CD4-positive, alpha-beta T cell treated with Interferon alpha-2 for 1 hour (primary cell): ENCODE data around the gene RABAC1.
"Not testable (repeated sequence)": the region's sequence is repeated elsewhere in the genome, so short reads cannot be mapped to it uniquely, and the experiment has no call there.

Experiments
- DNase-seq, 2 donors: peaks; one replicate each; pipeline ENCODE4 v3.0.0-alpha.2; 2020 to 2022

Gene RABAC1, protein sequence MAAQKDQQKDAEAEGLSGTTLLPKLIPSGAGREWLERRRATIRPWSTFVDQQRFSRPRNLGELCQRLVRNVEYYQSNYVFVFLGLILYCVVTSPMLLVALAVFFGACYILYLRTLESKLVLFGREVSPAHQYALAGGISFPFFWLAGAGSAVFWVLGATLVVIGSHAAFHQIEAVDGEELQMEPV

GRCh38 chr19:41959056-41960053 is at the start of gene RABAC1:
TSS of gene RABAC1 (minus strand) at chr19:41959321. CDS start at chr19:41959292, 29 bp downstream.
- DNase-seq: peak; percentile 86 to 91

- DNase-seq: no peak
Measured at GRCh38 chr19:42006569-42006968, 47.4 kb upstream of the RABAC1 start.

GRCh38 chr19:42005504-42005903 is 46.4 kb upstream of the RABAC1 start:
- no peak for DNase-seq

GRCh38 chr19:42003506-42004294 is 44.6 kb upstream of the RABAC1 start:
- no peak for DNase-seq

DNA sequence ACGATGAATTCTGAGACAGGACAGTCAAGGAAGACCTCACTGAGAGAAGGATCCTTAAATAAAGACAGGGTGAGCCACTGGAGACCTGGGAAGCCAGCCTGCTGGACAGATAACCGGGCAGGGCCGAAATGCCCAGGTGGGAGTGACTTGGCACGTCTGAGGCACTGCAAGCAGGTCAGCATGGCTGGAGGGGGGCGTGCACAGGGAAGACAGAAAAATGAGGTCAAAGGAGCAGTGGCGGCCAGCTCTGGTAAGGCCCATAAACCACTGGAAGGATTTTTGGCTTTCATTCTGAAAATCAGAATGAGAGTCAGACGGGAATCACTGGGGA is 40.7 kb upstream of the RABAC1 start:
- no peak for DNase-seq

DNA sequence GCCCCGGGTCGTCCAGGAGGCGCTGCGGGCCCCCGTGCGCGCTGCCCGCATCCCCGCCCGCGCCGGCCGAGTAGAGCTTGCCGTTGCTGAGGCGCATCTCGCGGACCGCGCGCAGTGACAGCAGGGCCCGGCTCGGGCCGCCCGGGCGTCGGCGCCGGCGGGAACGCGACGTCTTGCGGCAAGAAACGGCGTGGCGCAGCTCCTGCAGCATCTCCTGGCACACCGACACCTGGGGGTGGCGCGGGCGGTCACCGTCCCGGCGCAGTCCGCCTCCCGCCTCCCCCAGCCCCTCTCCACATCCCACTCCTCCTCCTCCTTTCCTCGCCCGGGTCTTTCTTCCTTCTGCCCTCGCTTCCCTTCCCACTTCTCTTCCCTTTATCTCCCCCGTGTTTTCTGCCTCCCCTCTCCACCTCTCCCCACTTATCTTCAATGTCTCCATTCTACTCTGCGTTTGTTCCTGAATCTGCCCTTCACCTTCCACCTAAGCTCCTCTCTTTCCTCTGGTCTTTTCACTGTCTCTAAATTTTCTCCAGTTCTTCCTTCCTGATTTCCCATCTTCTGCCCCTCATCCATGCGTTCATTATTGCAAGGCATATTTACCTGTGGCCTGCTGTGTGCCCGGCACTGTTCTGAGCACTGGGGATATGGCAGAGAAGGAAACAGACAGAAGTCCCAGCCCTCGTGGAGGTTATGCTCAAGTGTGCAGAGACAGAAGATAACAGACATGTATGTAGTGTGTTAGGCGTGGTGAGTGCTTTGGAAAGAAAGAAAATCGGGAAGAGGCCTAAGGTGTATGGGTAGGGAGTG is 40.2 kb upstream of the RABAC1 start:
- no peak for DNase-seq

DNA sequence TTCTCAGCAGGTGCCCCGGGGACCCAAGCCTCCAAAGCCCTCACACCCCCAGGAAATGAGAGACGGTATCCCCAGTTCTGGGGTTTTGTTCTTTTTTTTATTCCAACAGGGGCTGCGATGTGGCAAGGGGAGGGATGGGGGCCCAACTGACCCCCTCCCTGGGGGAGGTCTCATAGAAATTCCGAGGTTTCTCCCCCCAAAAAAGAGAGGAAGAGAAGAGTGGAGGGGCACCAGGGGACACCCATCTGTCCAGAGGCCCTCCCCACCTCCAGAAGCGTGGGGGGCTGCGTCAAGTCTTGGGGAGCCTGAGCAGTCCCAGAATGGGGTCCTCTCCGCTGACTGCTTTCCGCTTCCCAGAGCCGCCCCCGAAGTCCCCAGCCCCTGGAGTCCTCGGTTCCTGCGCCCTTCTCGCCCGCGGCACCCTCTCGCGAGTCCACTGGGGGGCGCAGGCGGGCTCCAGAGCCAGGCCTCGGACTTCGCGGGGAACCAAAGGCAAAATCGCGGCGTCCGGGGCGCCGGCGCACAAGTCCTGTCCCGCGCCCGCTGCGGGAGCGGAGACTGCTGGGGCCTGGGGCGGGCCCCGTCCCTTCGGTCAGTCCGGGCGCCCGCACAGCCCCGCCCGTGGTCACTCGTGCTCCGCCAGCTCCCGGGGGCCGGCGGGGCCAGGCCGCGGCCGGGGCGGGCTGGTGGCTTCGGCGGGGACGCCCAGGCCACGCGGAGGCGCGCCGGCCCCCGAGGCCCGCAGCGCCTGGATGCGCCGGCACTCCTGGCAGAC is 39.3 kb upstream of the RABAC1 start:
- DNase-seq: peak in 1 of 2 donors; percentile 34

DNA sequence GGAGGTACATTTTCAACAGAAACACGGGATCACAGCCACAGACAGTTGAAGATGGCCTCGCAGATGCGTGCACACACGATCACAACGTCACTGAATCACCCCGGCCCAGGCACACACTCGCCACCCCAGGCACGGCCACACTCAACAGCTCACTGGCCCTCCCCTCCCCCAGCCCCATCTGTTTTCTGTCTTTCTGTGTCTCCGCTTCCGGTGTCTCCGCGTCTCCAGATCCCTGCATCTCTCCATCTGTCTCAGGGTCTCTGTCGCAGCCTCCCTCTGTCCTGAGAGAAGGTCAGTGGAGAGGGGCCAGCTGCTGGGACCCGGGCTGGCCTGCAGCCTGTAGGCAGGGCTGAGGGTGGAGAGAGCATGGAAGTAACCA is 38.7 kb upstream of the RABAC1 start:
- no peak for DNase-seq

GRCh38 chr19:41997121-41997850 is 38.2 kb upstream of the RABAC1 start:
- DNase-seq: peak in 1 of 2 donors; percentile 40

DNA sequence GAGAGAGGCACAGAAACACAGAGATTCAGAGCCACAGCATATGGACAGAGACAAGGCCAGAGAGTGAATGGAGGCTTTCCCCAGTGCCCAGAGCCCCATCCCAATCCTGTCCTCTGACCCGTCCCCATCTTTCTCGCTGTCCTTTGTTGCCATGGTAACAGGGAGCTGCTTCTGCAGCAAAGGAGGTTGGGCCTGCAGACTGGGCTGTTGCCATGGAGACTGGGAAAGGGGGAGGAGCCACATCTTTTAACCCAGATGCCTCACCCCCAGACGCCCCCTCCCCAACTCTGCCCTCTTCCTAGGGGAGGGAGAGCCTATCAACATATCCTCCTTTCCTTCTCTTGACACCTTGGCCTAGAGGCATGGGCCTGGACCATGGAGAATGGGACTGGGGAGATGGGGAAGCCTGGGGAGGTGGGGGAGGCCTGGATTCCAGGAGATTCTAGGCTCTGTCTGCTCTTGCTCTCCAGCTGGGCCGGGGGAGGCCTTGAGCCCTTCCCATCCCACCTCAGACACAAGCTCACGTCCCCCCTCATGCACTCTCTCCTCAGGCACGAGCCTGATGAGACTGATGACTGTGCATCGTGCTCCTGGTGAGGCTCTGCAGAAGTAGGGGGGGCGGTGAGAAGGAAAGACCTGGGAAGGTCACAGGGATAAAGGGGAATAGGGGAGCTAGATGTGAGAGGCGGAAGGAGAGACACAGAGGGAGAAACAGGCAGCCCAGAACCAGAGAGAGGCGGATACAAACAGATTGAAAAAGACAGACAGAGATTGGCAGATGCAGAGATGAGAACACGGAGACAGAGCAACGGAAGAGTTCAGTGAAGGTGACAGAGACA is 37.1 kb upstream of the RABAC1 start:
- DNase-seq: no peak

GRCh38 chr19:41994994-41995958 is 36.2 kb upstream of the RABAC1 start:
- no peak for DNase-seq

DNA sequence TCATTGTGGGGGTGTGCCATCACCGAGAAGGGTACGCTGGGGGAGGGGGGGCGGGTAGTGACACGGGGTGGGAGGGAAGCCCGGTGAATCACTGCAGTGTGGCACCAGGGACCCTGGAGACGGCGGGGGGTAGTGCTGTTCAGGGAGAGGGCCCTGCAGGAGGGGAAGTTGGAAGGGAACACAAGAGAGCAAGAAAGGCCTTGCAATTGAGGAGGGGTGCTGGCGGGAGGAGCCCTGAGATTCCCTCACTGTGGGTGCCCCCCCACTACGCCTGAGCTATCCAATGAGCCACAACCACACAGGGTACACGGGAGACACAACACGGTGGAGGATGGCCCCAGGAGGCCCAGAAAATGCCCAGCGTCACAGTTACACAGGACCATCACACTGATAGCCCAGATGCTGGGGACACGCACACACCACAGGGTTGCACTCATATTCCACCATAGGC is 35.4 kb upstream of the RABAC1 start:
- no peak for DNase-seq

DNA sequence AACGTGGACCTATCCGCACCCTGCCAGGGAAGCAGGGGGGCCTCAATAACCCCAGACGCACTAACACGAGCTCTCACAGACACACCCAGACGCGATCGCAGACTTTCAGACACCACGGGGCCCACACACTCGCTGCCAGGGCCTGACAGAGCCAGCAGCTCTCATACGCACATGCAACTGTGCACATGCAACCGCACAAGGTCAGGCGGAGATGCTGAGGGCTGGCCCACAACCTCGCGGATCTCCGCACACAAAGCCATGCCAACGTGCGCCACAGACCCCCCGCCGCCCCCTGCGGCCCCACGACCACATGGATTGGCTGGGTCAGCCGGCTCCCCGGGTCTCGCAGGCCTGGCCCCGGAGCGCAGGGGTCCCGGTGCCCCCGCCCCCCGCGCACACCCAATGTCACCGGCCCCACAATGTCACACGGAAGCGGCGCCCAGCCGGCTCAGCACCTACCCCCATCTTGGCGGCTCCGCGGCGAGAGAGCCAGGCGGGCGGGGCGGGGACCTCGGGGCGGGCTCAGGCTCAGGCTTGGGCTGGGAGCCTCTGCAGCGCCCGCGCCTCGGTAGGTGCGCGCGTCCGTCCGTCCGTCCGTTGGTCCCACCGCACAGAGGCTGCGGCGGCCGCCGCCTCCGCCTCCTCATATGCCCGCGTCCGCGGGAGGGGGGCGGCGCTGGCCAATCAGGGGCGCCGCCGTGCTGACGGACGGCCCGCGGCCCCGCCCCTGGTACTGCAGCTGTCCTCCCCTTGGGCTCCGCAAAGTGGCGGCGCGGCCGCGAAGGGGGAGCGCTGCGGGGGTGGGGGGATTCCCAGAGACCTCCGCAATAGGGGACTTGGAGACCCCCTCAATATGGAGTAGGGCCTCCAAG is 34.7 kb upstream of the RABAC1 start, which contains the start of gene ATP1A3:
TSS of gene ATP1A3 (minus strand) at position 619 of the 872 bp plus-strand sequence. CDS start at position 465, 154 bp downstream.
- peak; percentile 60 to 74 for DNase-seq

- not testable (repeated sequence) for DNase-seq
Measured at GRCh38 chr19:41991925-41992569, 32.9 kb upstream of the RABAC1 start.

DNA sequence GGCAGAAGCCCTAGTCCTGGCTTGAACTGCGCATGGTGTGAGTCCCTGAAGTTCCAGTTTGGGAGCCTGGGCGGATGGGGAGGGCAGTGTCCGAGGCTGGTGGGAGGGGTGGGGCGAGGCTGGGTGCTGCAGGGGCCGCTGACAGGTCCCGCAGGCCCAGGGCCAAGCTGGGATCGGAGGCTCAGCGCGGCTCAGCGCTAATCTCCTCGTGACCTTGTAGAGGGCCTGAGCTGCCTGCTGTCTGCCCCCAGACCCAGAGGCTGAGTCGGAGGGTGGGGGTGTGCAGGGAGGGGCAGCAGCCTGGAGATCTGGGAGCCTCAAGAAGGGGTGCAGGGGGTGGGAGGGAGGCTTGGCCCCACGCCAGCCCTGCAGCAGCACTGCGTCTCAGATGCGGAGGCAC is 31.9 kb upstream of the RABAC1 start:
- DNase-seq: no peak

GRCh38 chr19:41990615-41991014 is 31.5 kb upstream of the RABAC1 start:
- no peak for DNase-seq

GRCh38 chr19:41990028-41990427 is 30.9 kb upstream of the RABAC1 start:
- no peak for DNase-seq
